GM10266 (cell line): ENCODE measurements around the gene AIFM3.

Experiments
- DNase-seq: peaks from one replicate; pipeline ENCODE4 v3.0.0; 2012; ENCODE audit errors: extremely low spot score
- CTCF ChIP-seq: IDR thresholded peaks from 2 replicates; pipeline ENCODE4 v1.5.1; 2012; ENCODE audit warnings: mild to moderate bottlenecking, low read depth; ENCODE audit not compliant: control insufficient read depth, insufficient read depth; ENCODE audit errors: missing control alignments

Gene AIFM3

DNA sequence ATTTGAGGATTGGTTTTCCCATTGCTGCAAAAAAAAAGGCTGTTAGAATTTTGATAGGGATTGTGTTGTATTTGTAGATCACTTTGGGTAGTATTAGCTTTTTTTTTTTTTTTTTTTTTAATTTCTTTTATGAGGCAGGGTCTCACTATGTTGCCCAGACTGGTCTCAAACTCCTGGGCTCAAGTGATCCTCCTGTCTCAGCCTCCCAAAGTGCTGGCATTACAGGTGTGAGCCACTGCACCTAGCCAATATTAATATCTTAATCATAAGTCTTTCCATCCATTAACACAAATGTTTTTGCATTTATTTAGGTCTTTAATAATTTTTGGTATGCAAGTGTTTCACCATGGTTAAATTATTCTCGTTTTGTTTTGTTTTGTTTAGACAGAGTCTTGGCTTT, 23.0 kb upstream of the AIFM3 start:
- TF ChIP-seq CTCF = no peak
- no peak for DNase-seq

- no peak for TF ChIP-seq CTCF
Measured at GRCh38 chr22:20945578-20945934, 21.5 kb upstream of the AIFM3 start.

GRCh38 chr22:20946080-20946986, 20.7 kb upstream of the AIFM3 start:
- TF ChIP-seq CTCF = no peak
- no peak for DNase-seq

More at GRCh38 chr22:20945578-20945934, 21.5 kb upstream of the AIFM3 start:
- DNase-seq = no peak

GRCh38 chr22:20946991-20947390, 20.1 kb upstream of the AIFM3 start:
- no peak for DNase-seq
- TF ChIP-seq CTCF = no peak

DNA sequence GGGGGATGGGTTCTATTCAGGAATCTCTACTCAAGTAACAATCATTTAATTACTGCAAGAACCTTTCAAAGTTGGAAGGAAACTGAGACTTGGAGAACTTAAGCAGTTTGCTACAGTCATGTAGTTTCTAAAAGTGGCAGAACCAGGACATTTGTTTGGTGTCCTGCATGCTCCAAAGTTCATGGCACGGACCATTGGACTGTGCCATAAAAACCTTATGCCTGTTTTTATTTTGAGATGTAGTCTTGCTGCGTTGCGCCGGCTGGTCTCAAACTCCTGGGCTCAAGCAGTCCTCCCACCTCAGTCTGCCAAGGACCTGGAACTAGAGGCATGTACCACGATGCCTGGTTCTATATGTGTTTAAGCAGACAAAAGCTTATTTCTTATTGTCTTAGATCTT, 18.6 kb upstream of the AIFM3 start:
- no peak for DNase-seq

DNA sequence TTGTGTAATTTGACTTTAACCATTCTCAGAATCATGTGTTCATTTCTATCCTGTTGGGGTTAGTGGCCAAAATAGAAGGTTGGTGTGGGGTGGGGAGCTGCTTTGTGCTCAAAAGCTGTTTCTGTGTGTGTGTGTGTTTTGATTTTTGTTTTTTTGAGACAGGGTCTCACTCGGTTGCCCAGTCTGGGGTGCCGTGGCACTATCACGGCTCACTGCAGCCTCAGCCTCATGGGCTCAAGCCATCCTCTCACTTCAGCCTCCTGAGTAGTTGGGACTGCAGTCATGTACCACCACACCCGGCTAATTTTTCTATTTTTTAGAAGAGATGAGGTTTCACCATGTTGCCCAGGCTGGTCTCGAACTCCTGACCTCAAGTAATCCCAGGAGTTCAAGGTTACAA, 18.1 kb upstream of the AIFM3 start:
- no peak for DNase-seq
- no peak for TF ChIP-seq CTCF

More for the DNA sequence above, 18.6 kb upstream of the AIFM3 start:
- TF ChIP-seq CTCF = no peak

DNA sequence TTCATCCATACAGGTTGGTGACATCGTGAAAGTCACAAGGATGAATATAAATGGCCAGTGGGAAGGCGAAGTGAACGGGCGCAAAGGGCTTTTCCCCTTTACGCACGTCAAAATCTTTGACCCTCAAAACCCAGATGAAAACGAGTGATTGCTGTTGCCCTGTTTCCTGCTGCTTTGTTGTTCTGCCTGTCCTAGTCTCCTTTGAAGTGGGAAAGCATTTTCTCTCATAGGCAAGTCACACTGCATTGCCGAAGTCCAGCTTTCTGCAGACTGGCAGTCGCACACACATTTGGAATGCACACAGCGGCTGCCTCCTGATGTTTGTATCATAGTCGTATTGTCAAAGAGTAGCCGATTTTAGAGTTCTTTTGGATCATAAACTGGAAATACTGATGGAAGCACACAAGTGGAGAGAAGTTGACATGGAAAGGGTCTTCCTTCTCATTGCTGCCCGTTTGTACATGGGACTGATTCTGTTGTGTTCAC, 17.3 kb upstream of the AIFM3 start:
- TF ChIP-seq CTCF = no peak
- DNase-seq = no peak
